Uterus (tissue), 2 donors: Measurements from ENCODE around the gene FAM227B.

Experiments
- POLR2A ChIP-seq, 2 donors: fragments of 450-650 bp; IDR thresholded peaks; one replicate each; pipeline ENCODE4 v1.6.1; 2016; ENCODE audit warnings: antibody characterized with exemption in 2 of 2, mild to moderate bottlenecking in 1 of 2, moderate library complexity in 1 of 2
- TF ChIP-seq, protein P1 (sequence below), 4 experiments: fragments of 200-600 bp in 2 of 4; fragments of 450-650 bp in 2 of 4; sonication (generic) in 2 of 4; IDR thresholded peaks; one replicate each; pipeline ENCODE4 v1.5.1; 2016 to 2019; ENCODE audit warnings: antibody characterized with exemption in 4 of 4, mild to moderate bottlenecking in 2 of 4, moderate library complexity in 1 of 4

- TF ChIP-seq, protein P1, sequence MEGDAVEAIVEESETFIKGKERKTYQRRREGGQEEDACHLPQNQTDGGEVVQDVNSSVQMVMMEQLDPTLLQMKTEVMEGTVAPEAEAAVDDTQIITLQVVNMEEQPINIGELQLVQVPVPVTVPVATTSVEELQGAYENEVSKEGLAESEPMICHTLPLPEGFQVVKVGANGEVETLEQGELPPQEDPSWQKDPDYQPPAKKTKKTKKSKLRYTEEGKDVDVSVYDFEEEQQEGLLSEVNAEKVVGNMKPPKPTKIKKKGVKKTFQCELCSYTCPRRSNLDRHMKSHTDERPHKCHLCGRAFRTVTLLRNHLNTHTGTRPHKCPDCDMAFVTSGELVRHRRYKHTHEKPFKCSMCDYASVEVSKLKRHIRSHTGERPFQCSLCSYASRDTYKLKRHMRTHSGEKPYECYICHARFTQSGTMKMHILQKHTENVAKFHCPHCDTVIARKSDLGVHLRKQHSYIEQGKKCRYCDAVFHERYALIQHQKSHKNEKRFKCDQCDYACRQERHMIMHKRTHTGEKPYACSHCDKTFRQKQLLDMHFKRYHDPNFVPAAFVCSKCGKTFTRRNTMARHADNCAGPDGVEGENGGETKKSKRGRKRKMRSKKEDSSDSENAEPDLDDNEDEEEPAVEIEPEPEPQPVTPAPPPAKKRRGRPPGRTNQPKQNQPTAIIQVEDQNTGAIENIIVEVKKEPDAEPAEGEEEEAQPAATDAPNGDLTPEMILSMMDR (IDR thresholded peaks at IDR 0.05) = no peak
- TF ChIP-seq POLR2A (IDR thresholded peaks at IDR 0.05) = no peak
Observed at GRCh38 chr15:49521802-49522201, 98.8 kb downstream of the FAM227B start.
